Activated CD8-positive, alpha-beta T cell treated with anti-CD3 and anti-CD28 coated beads for 36 hours (primary cell): Measurements from ENCODE around the gene CCDC50. TPM values are rescaled to one million over a fixed set of nuclear protein-coding genes. Genes with fewer than 3 reads are reported as not detected.

ENCODE experiments used
- ATAC-seq: fragments of 200-7000 bp; cut with Tn5 transposase; one replicate; pipeline ENCODE4 v1.10.0; 2021; ENCODE audit warnings: mild to moderate bottlenecking, moderate library complexity
- CTCF ChIA-PET: fragments of 350-600 bp; sonication (Branson Sonifier 250); formaldehyde crosslinking; loops from one replicate; lab custom pipeline; 2021; ENCODE audit warnings: antibody characterized with exemption; lab: Charles Lee
- POLR2A ChIA-PET: fragments of 350-600 bp; sonication (Branson Sonifier 250); formaldehyde crosslinking; loops from one replicate; lab custom pipeline; 2021; ENCODE audit warnings: antibody characterized with exemption; lab: Charles Lee
- DNase-seq: peaks from one replicate; pipeline ENCODE4 v3.0.0-alpha.2; 2020
- H3K27ac Mint-ChIP-seq: one replicate; pipeline ENCODE4 v1.8.0; 2021; ENCODE audit warnings: mild to moderate bottlenecking, mixed read lengths
- H3K27me3 Mint-ChIP-seq: one replicate; pipeline ENCODE4 v1.8.0; 2021; ENCODE audit warnings: mixed read lengths
- H3K36me3 Mint-ChIP-seq: one replicate; pipeline ENCODE4 v1.8.0; 2021; ENCODE audit warnings: low read depth, mixed read lengths
- H3K4me1 Mint-ChIP-seq: one replicate; pipeline ENCODE4 v1.8.0; 2021; ENCODE audit warnings: low read depth, mixed read lengths
- H3K4me3 Mint-ChIP-seq: one replicate; pipeline ENCODE4 v1.8.0; 2021; ENCODE audit warnings: mild to moderate bottlenecking, moderate library complexity, mixed read lengths
- H3K9me3 Mint-ChIP-seq: one replicate; pipeline ENCODE4 v1.8.0; 2021; ENCODE audit warnings: mixed read lengths
- intact Hi-C: fragments of 100-400 bp; cut with micrococcal nuclease; formaldehyde crosslinking; loops from one replicate; pipeline ENCODE4 v1.10.0; 2022
- total RNA-seq, 2 experiments: library from RNA; stranded (reverse); gene quantifications; one replicate each; pipeline ENCODE4 v1.2.3, GENCODE V29; 2021
- TF ChIP-seq, protein P1 (sequence below): fragments of 200-600 bp; IDR thresholded peaks from one replicate; pipeline ENCODE4 v1.8.0; 2022; ENCODE audit warnings: antibody characterized with exemption, mild to moderate bottlenecking

Gene CCDC50
- total RNA-seq, 2 experiments from 2014 or later, result 7.3 to 7.6 TPM

DNA sequence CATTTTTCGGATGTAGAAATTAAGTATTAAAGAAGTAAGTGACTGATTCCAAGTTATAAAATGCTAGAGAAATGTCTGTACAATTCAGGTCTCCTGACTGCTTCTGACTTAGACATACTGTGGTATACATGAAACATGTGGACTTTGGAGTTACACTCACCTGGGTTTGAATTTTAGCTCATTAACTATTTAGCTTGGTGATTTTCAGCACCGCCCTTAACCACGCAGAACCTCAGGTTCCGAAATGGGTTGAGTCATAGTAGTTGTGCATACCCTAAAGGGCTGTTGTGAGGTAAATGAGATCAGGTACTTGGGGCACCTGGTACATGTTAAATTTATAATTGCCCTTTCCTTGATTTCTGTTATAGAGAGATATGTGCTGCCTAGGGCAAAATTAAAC lies 34.0 kb downstream of the CCDC50 start:
- Mint-ChIP-seq H3K4me1 (peaks cover 4% of the 10 kb centered on the region), H3K27me3 (no peaks in the 10 kb centered on the region), H3K27ac (no peak overlapping the region), H3K4me3 (no peak overlapping the region), H3K36me3 (no peaks in the 10 kb centered on the region), H3K9me3 (no peaks in the 10 kb centered on the region)
- DNase-seq, result no peak
- TF ChIP-seq, protein P1, sequence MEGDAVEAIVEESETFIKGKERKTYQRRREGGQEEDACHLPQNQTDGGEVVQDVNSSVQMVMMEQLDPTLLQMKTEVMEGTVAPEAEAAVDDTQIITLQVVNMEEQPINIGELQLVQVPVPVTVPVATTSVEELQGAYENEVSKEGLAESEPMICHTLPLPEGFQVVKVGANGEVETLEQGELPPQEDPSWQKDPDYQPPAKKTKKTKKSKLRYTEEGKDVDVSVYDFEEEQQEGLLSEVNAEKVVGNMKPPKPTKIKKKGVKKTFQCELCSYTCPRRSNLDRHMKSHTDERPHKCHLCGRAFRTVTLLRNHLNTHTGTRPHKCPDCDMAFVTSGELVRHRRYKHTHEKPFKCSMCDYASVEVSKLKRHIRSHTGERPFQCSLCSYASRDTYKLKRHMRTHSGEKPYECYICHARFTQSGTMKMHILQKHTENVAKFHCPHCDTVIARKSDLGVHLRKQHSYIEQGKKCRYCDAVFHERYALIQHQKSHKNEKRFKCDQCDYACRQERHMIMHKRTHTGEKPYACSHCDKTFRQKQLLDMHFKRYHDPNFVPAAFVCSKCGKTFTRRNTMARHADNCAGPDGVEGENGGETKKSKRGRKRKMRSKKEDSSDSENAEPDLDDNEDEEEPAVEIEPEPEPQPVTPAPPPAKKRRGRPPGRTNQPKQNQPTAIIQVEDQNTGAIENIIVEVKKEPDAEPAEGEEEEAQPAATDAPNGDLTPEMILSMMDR, result no peak
- no peak for ATAC-seq
- intact Hi-C loops, result no loop called here
- CTCF ChIA-PET, result no interaction called here
- POLR2A ChIA-PET, result no interaction called here

DNA sequence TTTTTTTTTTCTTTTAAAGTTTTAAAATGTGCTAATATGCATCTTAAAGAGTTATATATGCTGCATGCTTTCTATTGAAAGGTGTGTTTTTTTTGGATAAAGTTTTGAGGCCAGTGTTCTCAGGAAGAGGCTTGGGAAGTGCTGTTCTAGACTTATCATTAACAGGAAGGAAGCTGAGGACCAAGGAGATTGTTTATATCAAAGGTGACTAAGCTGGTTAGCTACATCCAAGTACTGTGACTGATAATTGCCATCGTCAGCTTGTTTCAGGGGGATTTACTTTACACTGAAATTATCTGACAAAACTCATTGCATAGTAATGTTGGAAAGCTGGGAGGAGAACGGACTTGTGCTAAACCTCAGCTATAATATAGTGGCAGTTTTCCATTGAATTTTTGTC lies 37.5 kb downstream of the CCDC50 start:
- CTCF ChIA-PET, result no interaction called here

DNA sequence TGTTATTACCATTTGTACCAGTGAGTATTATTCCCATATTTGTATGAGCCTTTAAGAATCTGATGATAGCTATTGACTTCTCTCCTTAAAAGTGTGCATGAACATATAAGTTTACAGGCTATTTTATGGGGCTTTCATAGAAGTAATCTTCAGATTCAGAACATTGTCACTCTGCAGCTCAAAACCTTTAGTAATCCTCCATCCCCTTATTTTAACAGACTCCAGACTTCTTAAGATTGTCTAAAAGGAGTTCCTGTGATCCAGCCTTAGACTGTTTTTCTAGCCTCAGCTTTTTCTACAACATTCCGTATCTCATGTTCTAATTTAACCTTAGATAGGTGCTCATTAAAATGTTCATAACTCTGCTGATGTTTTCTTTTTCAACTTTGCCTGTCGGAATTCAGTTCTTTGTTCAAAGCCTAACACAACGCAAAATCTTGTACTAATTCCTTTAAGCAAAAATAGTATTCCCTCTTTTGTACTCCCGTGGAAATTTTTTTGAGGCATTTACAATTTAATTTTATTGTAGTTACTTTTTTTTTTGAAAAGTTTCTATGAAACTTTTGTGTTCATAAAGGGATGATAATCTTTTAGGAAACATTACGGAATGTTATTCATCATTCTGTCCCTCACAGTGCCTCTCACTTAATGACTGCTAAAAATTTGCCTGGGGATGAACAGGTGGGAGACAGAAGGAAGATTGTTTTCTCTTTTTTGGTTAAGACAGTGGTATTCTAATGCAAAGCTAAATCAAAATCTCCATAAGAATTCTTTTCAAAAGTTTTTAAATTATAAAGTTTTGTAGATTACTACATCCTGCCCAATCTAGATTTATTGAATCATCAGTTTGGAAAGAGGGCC lies 39.8 kb downstream of the CCDC50 start:
- intact Hi-C loops, result no loop called here
- no peak for ATAC-seq
- POLR2A ChIA-PET, result no interaction called here
- CTCF ChIA-PET, result no interaction called here
- H3K27me3 Mint-ChIP-seq, result no peaks in the 10 kb centered on the region
- DNase-seq, result no peak
- H3K4me1 Mint-ChIP-seq, result no peaks in the 10 kb centered on the region
- H3K4me3 Mint-ChIP-seq, result no peak overlapping the region
- H3K9me3 Mint-ChIP-seq, result no peaks in the 10 kb centered on the region
- H3K27ac Mint-ChIP-seq, result no peak overlapping the region
- TF ChIP-seq, protein P1, result no peak
- H3K36me3 Mint-ChIP-seq, result peaks cover 2% of the 10 kb centered on the region

More for the DNA sequence above, 37.5 kb downstream of the CCDC50 start:
- TF ChIP-seq, protein P1, result no peak
- no peak overlapping the region for H3K27ac Mint-ChIP-seq
- peaks cover 2% of the 10 kb centered on the region for H3K36me3 Mint-ChIP-seq
- POLR2A ChIA-PET, result no interaction called here
- H3K4me1 Mint-ChIP-seq, result no peaks in the 10 kb centered on the region
- DNase-seq (no peak), ATAC-seq (no peak)
- H3K9me3 Mint-ChIP-seq, result no peaks in the 10 kb centered on the region
- H3K27me3 Mint-ChIP-seq, result no peaks in the 10 kb centered on the region
- intact Hi-C loops, result no loop called here
- H3K4me3 Mint-ChIP-seq, result no peak overlapping the region

DNA sequence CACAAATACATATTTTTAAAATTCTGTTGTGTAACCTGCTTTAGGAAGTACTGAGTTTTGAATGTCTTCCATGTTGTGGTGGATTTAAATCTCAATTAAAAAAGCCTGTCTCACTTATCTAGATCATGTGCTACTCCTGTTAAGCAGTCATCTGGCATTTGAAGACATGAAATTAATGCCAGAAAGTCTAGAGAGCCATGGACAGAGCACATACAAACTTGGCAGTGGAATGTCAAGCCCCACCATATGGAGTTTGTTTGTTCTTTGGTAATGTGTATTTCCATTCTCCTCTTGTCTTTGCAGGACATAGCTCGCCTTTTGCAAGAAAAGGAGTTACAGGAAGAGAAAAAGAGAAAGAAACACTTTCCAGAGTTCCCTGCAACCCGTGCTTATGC lies 40.4 kb downstream of the CCDC50 start:
- intact Hi-C loops, result no loop called here
- TF ChIP-seq, protein P1, result no peak
- H3K36me3 Mint-ChIP-seq, result peaks cover 2% of the 10 kb centered on the region
- H3K9me3 Mint-ChIP-seq, result no peaks in the 10 kb centered on the region
- no peak for DNase-seq
- no peak for ATAC-seq
- H3K27ac Mint-ChIP-seq, result no peak overlapping the region
- H3K4me1 Mint-ChIP-seq, result no peaks in the 10 kb centered on the region
- POLR2A ChIA-PET, result no interaction called here
- no peak overlapping the region for H3K4me3 Mint-ChIP-seq
- H3K27me3 Mint-ChIP-seq, result no peaks in the 10 kb centered on the region
- CTCF ChIA-PET, result no interaction called here

DNA sequence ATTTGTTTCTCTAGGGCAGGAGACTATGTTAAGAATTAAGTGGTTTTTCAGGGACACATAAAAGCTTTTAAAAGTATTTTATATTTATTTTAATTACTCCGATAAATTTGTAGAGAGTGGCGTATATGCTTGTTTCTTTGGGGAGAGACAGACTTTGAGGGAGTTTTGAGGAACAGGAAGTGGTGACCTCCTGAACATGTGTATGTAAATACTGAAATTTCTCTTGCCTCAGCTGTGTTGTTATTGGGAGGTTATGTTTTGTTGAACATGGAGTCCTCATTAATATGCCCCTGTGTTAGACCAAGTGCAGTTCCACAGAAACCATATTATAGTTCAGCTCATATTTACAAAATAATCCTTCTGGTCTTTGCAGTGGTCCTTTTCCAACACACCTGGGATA lies 42.9 kb downstream of the CCDC50 start:
- intact Hi-C loops, result no loop called here
- H3K36me3 Mint-ChIP-seq, result peaks cover 2% of the 10 kb centered on the region
- POLR2A ChIA-PET, result no interaction called here
- ATAC-seq (no peak), DNase-seq (no peak)
- H3K27ac Mint-ChIP-seq, result no peak overlapping the region
- H3K4me3 Mint-ChIP-seq, result no peak overlapping the region
- CTCF ChIA-PET, result no interaction called here
- H3K4me1 Mint-ChIP-seq, result no peaks in the 10 kb centered on the region
- TF ChIP-seq, protein P1, result no peak
- no peaks in the 10 kb centered on the region for H3K27me3 Mint-ChIP-seq
- no peaks in the 10 kb centered on the region for H3K9me3 Mint-ChIP-seq
